ENCODE data around the gene KASH5.
"Not testable (repeated sequence)": the region's sequence is repeated elsewhere in the genome, so short reads cannot be mapped to it uniquely, and the experiment has no call there.

KASH5 gene

DNA sequence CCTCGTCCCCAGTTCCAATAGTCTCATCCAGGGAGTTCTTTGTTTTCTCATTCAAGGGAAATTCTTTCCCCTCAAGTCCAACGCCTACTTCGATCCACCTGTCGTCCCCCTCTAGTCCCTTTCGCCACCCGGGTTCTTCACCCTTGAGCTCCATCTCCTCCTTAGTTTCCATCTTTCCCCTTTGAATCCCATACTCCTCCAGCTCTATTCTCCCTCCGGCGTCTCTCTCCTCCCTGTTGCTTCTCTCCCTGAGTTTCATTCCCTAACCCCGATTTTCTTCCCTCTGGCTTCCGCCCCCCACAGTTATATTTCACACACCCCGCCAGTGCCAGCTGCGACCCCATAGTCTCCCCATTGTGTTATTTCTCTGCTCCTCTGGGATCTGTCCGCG is 53.9 kb downstream of the KASH5 start:
- TF ChIP-seq, protein P1, sequence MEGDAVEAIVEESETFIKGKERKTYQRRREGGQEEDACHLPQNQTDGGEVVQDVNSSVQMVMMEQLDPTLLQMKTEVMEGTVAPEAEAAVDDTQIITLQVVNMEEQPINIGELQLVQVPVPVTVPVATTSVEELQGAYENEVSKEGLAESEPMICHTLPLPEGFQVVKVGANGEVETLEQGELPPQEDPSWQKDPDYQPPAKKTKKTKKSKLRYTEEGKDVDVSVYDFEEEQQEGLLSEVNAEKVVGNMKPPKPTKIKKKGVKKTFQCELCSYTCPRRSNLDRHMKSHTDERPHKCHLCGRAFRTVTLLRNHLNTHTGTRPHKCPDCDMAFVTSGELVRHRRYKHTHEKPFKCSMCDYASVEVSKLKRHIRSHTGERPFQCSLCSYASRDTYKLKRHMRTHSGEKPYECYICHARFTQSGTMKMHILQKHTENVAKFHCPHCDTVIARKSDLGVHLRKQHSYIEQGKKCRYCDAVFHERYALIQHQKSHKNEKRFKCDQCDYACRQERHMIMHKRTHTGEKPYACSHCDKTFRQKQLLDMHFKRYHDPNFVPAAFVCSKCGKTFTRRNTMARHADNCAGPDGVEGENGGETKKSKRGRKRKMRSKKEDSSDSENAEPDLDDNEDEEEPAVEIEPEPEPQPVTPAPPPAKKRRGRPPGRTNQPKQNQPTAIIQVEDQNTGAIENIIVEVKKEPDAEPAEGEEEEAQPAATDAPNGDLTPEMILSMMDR (IDR thresholded peaks at IDR 0.05): no peak
- Mint-ChIP-seq H3K4me1 (peaks cover 53% of the 10 kb centered on the region), H3K9me3 (no peaks in the 10 kb centered on the region), H3K36me3 (ENCODE audit: low read depth) (peaks cover 9% of the 10 kb centered on the region), H3K27me3 (ENCODE audit: low read depth, poor library complexity) (peaks cover 59% of the 10 kb centered on the region), H3K27ac (no peak overlapping the region), H3K4me3 (peak overlapping the region; percentile 82)
- no peak for DNase-seq

GRCh38 chr19:49442354-49442753 is 54.3 kb downstream of the KASH5 start:
- Mint-ChIP-seq H3K36me3 (ENCODE audit: low read depth) (peaks cover 9% of the 10 kb centered on the region), H3K27ac (no peak overlapping the region), H3K4me3 (peak overlapping the region; percentile 82), H3K27me3 (ENCODE audit: low read depth, poor library complexity) (peaks cover 55% of the 10 kb centered on the region), H3K4me1 (peaks cover 49% of the 10 kb centered on the region), H3K9me3 (no peaks in the 10 kb centered on the region)
- DNase-seq: peak; percentile 43
- TF ChIP-seq, protein P1 (IDR thresholded peaks at IDR 0.05): no peak

GRCh38 chr19:49442771-49443365 is 54.8 kb downstream of the KASH5 start:
- TF ChIP-seq, protein P1 (IDR thresholded peaks at IDR 0.05): no peak

GRCh38 chr19:49443366-49444099 is 55.5 kb downstream of the KASH5 start:
- H3K27ac Mint-ChIP-seq: no peak overlapping the region
- peaks cover 18% of the 10 kb centered on the region for H3K36me3 Mint-ChIP-seq (ENCODE audit: low read depth)
- TF ChIP-seq, protein P1 (IDR thresholded peaks at IDR 0.05): peak; percentile 80
- DNase-seq: peak; percentile 96
- no peaks in the 10 kb centered on the region for H3K9me3 Mint-ChIP-seq
- H3K27me3 Mint-ChIP-seq (ENCODE audit: low read depth, poor library complexity): peaks cover 43% of the 10 kb centered on the region
- peaks cover 43% of the 10 kb centered on the region for H3K4me1 Mint-ChIP-seq
- peak overlapping the region; percentile 82 for H3K4me3 Mint-ChIP-seq

More at GRCh38 chr19:49442771-49443365, 54.8 kb downstream of the KASH5 start:
- Mint-ChIP-seq H3K4me1 (peaks cover 44% of the 10 kb centered on the region), H3K36me3 (ENCODE audit: low read depth) (peaks cover 12% of the 10 kb centered on the region), H3K4me3 (peak overlapping the region; percentile 82), H3K9me3 (no peaks in the 10 kb centered on the region), H3K27ac (no peak overlapping the region), H3K27me3 (ENCODE audit: low read depth, poor library complexity) (peaks cover 50% of the 10 kb centered on the region)
- DNase-seq: peak; percentile 99

DNA sequence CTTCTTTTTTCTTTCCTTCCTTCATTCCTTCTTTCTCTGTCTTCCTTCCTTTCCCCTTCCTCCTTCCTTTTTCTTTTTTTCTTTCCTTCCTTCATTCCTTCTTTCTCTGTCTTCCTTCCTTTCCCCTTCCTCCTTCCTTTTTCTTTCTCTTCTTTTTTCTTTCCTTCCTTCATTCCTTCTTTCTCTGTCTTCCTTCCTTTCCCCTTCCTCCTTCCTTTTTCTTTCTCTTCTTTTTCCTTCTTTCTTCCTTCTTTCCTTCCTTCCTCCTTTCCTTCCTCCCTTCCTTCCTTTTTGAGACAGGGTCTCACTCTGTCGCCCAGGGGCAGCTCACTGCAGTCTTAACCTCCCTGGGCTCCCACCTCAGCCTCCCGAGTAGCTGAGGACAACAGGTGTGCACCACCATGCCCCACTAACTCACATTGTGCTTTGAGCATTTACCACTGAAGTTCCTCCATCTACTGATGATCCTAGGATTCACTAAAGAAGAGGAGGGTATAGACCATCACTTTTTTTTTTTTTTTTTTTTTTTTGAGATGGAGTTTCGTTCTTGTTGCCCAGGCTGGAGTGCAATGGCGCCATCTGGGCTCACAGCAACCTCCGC is 56.2 kb downstream of the KASH5 start:
- H3K4me1 Mint-ChIP-seq: peaks cover 43% of the 10 kb centered on the region
- H3K36me3 Mint-ChIP-seq (ENCODE audit: low read depth): peaks cover 25% of the 10 kb centered on the region

GRCh38 chr19:49445997-49446396 is 57.9 kb downstream of the KASH5 start:
- Mint-ChIP-seq H3K4me1 (peaks cover 43% of the 10 kb centered on the region), H3K36me3 (ENCODE audit: low read depth) (peaks cover 41% of the 10 kb centered on the region), H3K27me3 (ENCODE audit: low read depth, poor library complexity) (peaks cover 19% of the 10 kb centered on the region), H3K9me3 (no peaks in the 10 kb centered on the region), H3K4me3 (no peak overlapping the region), H3K27ac (peak overlapping the region; percentile 87)
- TF ChIP-seq, protein P1 (IDR thresholded peaks at IDR 0.05): no peak
- DNase-seq: no peak

More for the DNA sequence above, 56.2 kb downstream of the KASH5 start:
- not testable (repeated sequence) for H3K9me3 Mint-ChIP-seq, DNase-seq, H3K27ac Mint-ChIP-seq
- H3K4me3 Mint-ChIP-seq: peak overlapping the region; percentile 82
- peaks cover 37% of the 10 kb centered on the region for H3K27me3 Mint-ChIP-seq (ENCODE audit: low read depth, poor library complexity)
